Gastroesophageal sphincter (tissue), 4 donors: ENCODE data around the gene PPM1N. TPM values are rescaled to one million over a fixed set of nuclear protein-coding genes. Genes with fewer than 3 reads are reported as not detected.
A peak's percentile ranks its signal among the peaks of the same experiment; 100 is the strongest.

Experiments used
- ATAC-seq: fragments of 150-250 bp; one replicate; pipeline ENCODE4 v1.9.1; 2016; ENCODE audit warnings: mild to moderate bottlenecking, moderate library complexity
- H3K27ac ChIP-seq, 4 donors: fragments of 200-600 bp; sonication (generic) in 3 of 4; 1 replicate in 3 of 4; 2 replicates in 1 of 4; pipeline ENCODE4 v1.5.1; 2016 to 2019
- H3K27me3 ChIP-seq: fragments of 200-600 bp; sonication (generic); one replicate; pipeline ENCODE4 v1.5.1; 2019
- H3K36me3 ChIP-seq, 2 donors: fragments of 200-600 bp; sonication (generic); one replicate each; pipeline ENCODE4 v1.5.1; 2019; ENCODE audit warnings: control low read depth in 1 of 2
- H3K4me1 ChIP-seq, 3 donors: fragments of 200-600 bp; sonication (generic); 1 replicate in 2 of 3; 2 replicates in 1 of 3; pipeline ENCODE4 v1.5.1; 2016 to 2019; ENCODE audit warnings: control low read depth in 2 of 3
- H3K4me3 ChIP-seq, 2 donors: fragments of 200-600 bp; sonication (generic); one replicate each; pipeline ENCODE4 v1.5.1; 2019; ENCODE audit warnings: mild to moderate bottlenecking in 1 of 2, moderate library complexity in 1 of 2
- H3K9me3 ChIP-seq, 3 donors: fragments of 200-600 bp; sonication (generic); one replicate each; pipeline ENCODE4 v1.5.1; 2017 to 2019; ENCODE audit warnings: control low read depth in 2 of 3
- EP300 ChIP-seq: sonication (generic); formaldehyde crosslinking; IDR thresholded peaks from one replicate; pipeline ENCODE4 v1.6.1; 2017; ENCODE audit warnings: antibody characterized with exemption, mild to moderate bottlenecking
- POLR2A ChIP-seq, 2 donors: fragments of 450-650 bp; IDR thresholded peaks; one replicate each; pipeline ENCODE4 v1.6.1; 2017; ENCODE audit warnings: antibody characterized with exemption in 2 of 2, mild to moderate bottlenecking in 2 of 2, moderate library complexity in 1 of 2
- POLR2AphosphoS5 ChIP-seq: sonication (generic); formaldehyde crosslinking; IDR thresholded peaks from one replicate; pipeline ENCODE4 v1.6.1; 2017; ENCODE audit warnings: antibody characterized with exemption
- whole genome bisulfite sequencing, 2 donors: methylation state at CpG; one replicate each; pipeline ENCODE4 v1.1.5; 2018; ENCODE audit warnings: low coverage in 1 of 2; 5-methylcytosine and 5-hydroxymethylcytosine counted together
- total RNA-seq, 4 donors: library from RNA; depleted of rRNA; stranded (reverse); fragments of >200 nt; gene quantifications; one replicate each; pipeline ENCODE4 v1.1.0, GENCODE V29; 2016
- TF ChIP-seq, protein P1 (sequence below), 4 experiments: fragments of 200-600 bp in 2 of 4; fragments of 450-650 bp in 2 of 4; sonication (generic) in 1 of 4; IDR thresholded peaks; one replicate each; pipeline ENCODE4 v1.5.1; 2017 to 2019; ENCODE audit warnings: antibody characterized with exemption in 4 of 4, mild to moderate bottlenecking in 2 of 4, moderate library complexity in 2 of 4

The PPM1N gene
- total RNA-seq, 4 donors from 2014 or later = 0.96 to 3.2 (median 2.1) TPM

- H3K4me1 ChIP-seq = peaks cover 3 to 33% (median 17%) of the 10 kb centered on the region in 3 donors
- H3K36me3 ChIP-seq = no peaks in the 10 kb centered on the region
- WGBS, 2 donors = 0 to 11% methylated on average over 2 to 11 of the region's 27 CpGs
- peak; percentile 94 for ATAC-seq
- TF ChIP-seq POLR2AphosphoS5 (peak; percentile 95), POLR2A (IDR thresholded peaks at IDR 0.05) (no peak), EP300 (no peak)
- TF ChIP-seq, protein P1, sequence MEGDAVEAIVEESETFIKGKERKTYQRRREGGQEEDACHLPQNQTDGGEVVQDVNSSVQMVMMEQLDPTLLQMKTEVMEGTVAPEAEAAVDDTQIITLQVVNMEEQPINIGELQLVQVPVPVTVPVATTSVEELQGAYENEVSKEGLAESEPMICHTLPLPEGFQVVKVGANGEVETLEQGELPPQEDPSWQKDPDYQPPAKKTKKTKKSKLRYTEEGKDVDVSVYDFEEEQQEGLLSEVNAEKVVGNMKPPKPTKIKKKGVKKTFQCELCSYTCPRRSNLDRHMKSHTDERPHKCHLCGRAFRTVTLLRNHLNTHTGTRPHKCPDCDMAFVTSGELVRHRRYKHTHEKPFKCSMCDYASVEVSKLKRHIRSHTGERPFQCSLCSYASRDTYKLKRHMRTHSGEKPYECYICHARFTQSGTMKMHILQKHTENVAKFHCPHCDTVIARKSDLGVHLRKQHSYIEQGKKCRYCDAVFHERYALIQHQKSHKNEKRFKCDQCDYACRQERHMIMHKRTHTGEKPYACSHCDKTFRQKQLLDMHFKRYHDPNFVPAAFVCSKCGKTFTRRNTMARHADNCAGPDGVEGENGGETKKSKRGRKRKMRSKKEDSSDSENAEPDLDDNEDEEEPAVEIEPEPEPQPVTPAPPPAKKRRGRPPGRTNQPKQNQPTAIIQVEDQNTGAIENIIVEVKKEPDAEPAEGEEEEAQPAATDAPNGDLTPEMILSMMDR (IDR thresholded peaks at IDR 0.05) = peak in 1 of 4 experiments; percentile 13
- peak overlapping the region in 1 of 2 donors; percentile 15 for H3K4me3 ChIP-seq
- H3K27me3 ChIP-seq = no peaks in the 10 kb centered on the region
- H3K9me3 ChIP-seq = no peaks in the 10 kb centered on the region
- peak overlapping the region; percentile 45 to 89 (median 84) for H3K27ac ChIP-seq
Measured at GRCh38 chr19:45455707-45456499, 42.3 kb upstream of the PPM1N start.

- TF ChIP-seq POLR2A (IDR thresholded peaks at IDR 0.05) (no peak), EP300 (no peak)
- Histone ChIP-seq H3K9me3 (no peaks in the 10 kb centered on the region), H3K36me3 (no peaks in the 10 kb centered on the region), H3K27ac (peak overlapping the region; percentile 45 to 89 (median 84)), H3K4me1 (peaks cover 3 to 28% (median 17%) of the 10 kb centered on the region in 3 donors), H3K27me3 (no peaks in the 10 kb centered on the region), H3K4me3 (no peak overlapping the region)
- WGBS, 2 donors = no CpG with 5 or more reads among the region's 2 CpGs
- ATAC-seq = no peak
Measured at GRCh38 chr19:45456500-45456815, 41.8 kb upstream of the PPM1N start.

GRCh38 chr19:45457776-45458175 is 40.5 kb upstream of the PPM1N start:
- Histone ChIP-seq H3K4me3 (no peak overlapping the region), H3K27me3 (no peaks in the 10 kb centered on the region), H3K27ac (no peak overlapping the region), H3K4me1 (peaks cover 3 to 24% (median 17%) of the 10 kb centered on the region in 3 donors), H3K9me3 (no peaks in the 10 kb centered on the region), H3K36me3 (no peaks in the 10 kb centered on the region)
- ATAC-seq = no peak
- TF ChIP-seq, protein P1 (IDR thresholded peaks at IDR 0.05) = no peak
- TF ChIP-seq POLR2AphosphoS5 (no peak), POLR2A (IDR thresholded peaks at IDR 0.05) (no peak), EP300 (no peak)

DNA sequence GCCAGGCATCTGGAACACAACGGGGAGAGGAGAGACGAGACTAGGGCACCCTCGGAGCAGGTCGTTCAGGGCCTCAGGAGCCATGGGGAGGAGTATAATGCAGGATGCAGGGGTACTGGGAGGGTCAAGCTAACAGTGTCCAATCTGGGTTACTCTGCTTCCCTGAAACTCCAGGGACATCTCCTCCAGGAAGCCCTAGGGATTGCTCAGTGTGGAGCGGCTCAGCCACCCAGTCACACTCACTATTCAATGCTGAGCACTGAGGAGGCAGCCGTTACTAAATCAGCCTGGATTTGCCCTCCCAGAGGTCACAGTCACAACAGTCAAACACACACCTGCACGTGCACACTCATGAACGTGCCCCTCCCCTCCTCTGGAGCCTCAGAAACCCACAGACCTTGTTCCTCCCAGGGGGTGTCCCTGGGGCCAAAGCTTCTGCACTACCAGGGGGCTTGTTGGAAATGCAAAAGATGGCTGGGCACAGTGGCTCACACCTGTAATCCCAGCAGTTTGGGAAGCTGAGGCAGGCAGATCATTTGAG is 37.4 kb upstream of the PPM1N start:
- H3K36me3 ChIP-seq = no peaks in the 10 kb centered on the region
- 56 to 73% methylated on average over 4 to 5 of the region's 8 CpGs for WGBS, 2 donors

DNA sequence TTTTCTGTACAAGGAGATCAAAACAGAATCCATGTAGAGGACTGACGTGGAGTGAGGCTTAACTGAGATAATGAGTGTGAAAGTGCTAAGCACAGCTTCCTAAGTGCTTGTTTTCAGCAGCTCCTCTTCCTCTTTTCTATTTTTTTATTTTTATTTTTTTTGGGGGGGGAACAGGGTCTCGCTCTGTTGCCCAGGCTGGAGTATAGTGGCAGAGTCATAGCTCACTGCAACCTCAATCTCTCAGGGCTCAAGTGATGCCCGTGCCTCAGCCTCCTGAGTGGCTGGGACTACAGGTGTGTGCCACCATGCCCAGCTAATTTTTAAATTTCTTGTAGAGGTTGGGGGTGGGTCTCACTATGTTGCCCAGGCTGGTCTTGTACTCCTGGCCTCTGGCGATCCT is 36.1 kb upstream of the PPM1N start:
- H3K27ac ChIP-seq = no peak overlapping the region
- H3K9me3 ChIP-seq = no peaks in the 10 kb centered on the region
- WGBS, 2 donors = 67 to 88% methylated on average over 2 to 4 of the region's 4 CpGs
- H3K4me1 ChIP-seq = peaks cover 0 to 6% (median 0%) of the 10 kb centered on the region in 3 donors
- H3K4me3 ChIP-seq = no peak overlapping the region
- no peaks in the 10 kb centered on the region for H3K27me3 ChIP-seq
- no peak for ATAC-seq
- no peak for TF ChIP-seq EP300
- H3K36me3 ChIP-seq = no peaks in the 10 kb centered on the region

More for the DNA sequence above, 37.4 kb upstream of the PPM1N start:
- no peaks in the 10 kb centered on the region for H3K27me3 ChIP-seq
- no peak overlapping the region for H3K4me3 ChIP-seq
- H3K27ac ChIP-seq = no peak overlapping the region
- TF ChIP-seq, protein P1 (IDR thresholded peaks at IDR 0.05) = no peak
- TF ChIP-seq POLR2AphosphoS5 = no peak
- no peak for TF ChIP-seq POLR2A (IDR thresholded peaks at IDR 0.05)
- no peak for TF ChIP-seq EP300
- ATAC-seq = no peak
- no peaks in the 10 kb centered on the region for H3K9me3 ChIP-seq
- H3K4me1 ChIP-seq = peaks cover 2 to 7% (median 5%) of the 10 kb centered on the region in 3 donors

DNA sequence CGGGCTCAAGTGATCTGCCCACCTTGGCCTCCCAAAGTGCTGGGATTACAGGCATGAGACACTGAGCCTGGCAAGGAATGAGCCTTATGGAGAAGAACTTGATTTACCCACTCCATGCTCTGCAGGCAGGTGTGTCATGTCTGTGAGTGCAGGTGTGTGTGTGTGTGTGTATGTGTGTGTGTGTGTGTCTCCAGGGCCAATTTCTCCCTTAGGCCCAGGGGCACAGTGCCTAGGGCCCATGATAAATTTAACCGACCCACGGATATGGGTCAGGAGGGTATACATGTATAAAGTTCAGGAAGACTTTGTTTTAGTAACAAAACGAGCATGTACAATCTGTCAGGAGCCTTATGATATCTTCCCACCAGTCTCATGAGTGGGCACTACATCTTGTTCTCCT is 35.0 kb upstream of the PPM1N start:
- Histone ChIP-seq H3K27me3 (no peaks in the 10 kb centered on the region), H3K27ac (no peak overlapping the region), H3K4me1 (peaks cover 0 to 13% (median 3%) of the 10 kb centered on the region in 3 donors), H3K9me3 (no peaks in the 10 kb centered on the region), H3K4me3 (no peak overlapping the region), H3K36me3 (no peaks in the 10 kb centered on the region)
- TF ChIP-seq POLR2AphosphoS5 (no peak), EP300 (no peak), POLR2A (IDR thresholded peaks at IDR 0.05) (no peak)
- TF ChIP-seq, protein P1 (IDR thresholded peaks at IDR 0.05) = no peak
- no peak for ATAC-seq
- WGBS, 2 donors = 20 to 75% methylated on average over 1 to 4 of the region's 4 CpGs
